Activated CD8-positive, alpha-beta memory T cell treated with anti-CD3 and anti-CD28 coated beads, Interleukin-2, amount 50 U/mL, for 24 hours (primary cell): ENCODE results near the gene ARHGEF19.
"Not testable (repeated sequence)": the region's sequence is repeated elsewhere in the genome, so short reads cannot be mapped to it uniquely, and the experiment has no call there.

Experiments
- DNase-seq: peaks from one replicate; pipeline ENCODE4 v3.0.0-alpha.2; 2020; ENCODE audit errors: extremely low read depth

The ARHGEF19 gene

GRCh38 chr1:16183179-16183578, 29.3 kb downstream of the ARHGEF19 start:
- DNase-seq = no peak

DNA sequence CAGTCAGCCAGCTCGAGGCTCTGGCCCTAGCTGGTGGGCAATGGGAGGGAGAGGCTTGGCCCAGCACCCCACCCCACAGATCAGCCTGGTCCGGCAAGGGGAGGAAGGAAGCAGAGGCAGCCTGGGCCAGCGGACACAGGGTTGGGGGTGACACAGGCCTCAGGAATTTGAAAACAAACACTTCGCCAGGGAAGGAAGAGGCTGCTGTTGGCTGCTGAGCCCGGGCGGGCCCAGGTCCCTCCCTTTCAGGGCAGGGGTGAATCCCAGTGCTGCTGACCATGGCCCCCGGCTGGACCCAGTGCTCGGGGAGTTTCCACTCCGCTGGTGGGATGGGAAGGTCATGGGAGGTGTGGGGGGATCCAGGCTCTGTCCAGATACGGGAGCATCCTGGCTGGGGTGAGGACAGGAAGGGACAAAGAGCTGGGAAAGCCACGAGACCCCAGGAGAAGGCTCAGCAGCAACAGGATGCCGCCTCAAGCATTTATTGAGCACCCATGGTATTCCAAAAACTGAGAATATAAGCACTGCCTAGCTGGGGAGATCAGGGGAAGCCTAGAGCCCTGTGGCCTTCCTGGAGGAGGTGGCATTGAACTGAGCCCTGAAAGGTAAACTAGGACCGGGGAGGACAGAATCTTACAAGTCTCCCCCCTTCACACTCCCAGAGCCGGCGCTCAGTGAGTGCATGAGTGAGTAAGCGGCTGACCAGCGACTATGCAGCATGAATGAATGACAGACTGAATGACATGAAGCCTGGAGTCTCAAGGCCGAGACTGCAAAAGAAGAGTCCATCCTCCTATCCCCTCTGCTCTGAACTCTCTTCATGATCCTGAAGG, 30.3 kb downstream of the ARHGEF19 start:
- no peak for DNase-seq

DNA sequence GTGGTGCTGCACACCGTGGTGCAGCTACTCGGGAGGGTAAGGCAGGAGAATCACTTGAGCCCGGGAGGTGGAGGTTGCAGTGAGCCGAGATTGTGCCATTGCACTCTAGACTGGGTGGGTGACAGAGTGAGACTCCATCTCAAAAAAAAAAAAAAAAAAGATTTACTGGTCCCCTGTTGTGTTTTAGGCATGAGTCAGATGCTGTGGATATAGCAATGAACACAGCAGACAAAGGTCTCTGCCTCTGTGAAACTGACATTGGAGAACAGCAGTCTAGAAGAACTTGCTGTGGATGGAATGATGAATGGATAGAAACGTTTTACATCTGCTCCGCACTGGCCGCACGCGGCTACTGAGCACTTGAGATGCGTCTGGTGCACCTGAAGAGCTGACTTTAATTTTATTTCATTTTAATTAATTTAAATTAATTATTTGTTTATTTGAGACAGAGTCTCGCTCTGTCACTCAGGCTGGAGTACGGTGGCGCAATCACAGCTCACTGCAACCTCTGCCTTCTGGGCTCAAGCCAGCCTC, 32.1 kb downstream of the ARHGEF19 start:
- no peak for DNase-seq

DNA sequence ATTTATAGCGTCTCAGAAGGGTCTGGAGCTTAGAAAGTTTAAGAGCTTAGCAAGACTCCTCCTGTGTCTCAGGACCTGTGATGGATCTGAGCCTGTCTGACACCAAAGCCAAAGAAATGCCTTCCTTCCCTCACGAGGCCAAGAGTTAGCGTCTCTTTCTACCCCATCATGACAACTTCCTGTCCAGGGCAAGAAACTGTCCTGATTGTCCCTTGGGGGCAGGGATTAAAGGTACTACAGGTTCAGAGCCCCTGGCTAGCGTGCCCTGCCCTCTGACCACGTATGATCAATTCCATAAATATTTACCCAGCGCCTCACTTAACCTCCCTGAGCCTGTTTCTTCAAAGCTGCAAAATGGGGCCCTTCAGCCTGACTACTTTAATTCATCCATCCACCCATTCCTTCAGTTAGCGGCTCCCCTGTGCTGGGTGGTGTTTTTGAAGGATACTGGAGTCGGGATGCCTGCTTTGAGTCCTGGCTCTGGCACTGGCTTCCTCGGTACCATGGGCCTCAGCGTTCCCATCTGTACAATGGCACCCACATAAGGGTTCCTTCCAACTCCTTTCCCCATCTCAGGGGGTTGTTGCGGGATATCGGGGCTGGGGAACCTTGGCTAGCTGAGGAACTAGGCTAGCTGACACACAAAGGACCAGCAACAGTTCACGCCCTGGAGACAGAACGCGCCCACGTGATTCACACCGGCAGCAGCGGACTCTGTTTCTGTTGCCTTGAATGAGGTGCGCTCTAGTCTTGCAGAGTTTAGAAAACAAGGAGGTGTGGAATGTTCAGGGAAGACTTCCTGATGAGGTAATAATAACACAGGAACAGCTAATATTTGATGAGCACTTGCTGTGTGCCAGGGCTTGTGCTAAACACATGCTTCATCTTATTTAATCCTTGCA, 33.6 kb downstream of the ARHGEF19 start:
- DNase-seq = no peak

DNA sequence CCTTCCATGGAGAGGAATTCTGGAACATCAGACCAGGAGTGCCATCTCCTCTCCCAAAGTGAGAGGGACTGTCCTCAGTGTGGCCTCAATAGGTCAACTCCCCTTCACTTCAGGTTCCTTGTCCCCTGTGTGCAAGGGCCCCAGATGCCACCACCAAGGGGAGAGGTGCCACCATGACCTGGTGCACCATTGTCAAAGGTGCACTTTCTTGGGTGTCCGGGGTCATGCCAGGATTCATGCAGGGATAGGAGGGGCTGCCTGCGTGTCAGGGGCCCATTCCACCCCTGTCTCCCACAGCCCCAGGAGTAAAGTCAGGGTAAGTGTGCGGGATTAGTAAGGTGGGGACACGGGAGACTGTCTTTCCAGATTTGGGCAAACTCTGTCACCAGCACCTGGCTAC, 35.1 kb downstream of the ARHGEF19 start:
- DNase-seq = no peak

DNA sequence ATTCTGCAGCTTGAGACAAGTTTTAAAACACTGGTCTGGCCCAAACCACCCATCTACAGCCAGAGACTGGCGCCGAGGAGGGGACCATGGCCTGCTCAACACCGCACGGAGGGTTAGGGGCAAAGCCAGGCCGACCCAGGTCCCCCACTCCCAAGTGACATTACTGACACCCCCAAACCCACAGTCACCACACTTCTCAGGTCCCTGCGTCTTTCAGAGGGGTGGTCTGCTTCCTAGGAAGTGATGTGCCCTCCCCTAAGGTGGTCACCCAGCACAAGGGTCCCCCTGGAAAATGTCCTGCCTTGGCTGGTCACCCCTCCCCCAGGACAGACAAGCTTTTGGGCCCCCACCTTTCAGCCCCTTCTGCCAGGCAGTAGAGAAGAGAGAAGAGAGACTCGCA, 35.8 kb downstream of the ARHGEF19 start:
- DNase-seq = no peak

DNA sequence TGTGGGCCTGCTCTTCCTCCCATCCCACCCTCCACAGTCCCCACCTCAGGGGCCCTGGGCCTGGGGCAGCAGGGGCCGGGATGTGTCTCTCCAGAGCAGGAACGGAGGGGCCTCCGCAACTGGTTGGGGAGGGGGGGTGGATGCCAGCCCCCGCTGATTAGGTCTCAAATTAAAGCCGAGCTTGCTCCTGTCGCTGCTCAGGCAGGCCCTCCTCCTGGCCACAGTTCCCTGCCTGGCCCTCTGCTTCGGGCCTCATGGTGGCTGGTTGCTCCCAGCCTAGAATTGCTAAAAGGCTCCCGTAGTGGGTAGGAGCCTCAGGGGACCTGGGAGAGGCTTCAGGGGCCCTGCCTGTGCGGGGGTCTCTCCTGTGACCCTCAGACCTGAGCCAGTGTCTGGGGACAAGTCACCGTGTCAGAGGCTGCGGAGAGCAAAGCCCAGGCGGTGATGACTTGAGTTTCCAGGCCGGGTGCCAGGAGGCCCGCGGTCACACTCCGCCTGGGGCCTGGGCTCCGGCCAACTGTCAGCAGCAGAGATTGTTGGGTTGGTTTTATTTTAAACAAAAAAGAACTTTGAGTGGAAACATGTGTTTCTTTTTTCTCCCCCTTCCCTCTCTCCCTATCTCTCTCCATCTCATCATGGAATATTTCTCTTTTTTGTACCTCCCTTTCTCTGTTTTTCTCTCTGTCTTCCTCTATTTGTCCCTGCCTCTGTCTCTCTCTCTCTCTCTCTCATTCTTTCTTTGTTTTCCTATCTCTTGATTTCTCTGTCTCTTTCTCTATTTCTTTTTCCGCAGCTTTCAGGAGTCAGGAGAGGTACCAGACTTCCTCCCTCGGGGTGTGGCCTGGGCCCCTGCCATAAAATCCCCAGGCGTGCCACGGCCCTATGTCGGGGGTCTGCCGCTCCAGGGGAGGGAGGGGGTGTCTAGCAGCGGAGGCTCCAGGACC, 36.6 kb downstream of the ARHGEF19 start:
- DNase-seq = no peak

DNA sequence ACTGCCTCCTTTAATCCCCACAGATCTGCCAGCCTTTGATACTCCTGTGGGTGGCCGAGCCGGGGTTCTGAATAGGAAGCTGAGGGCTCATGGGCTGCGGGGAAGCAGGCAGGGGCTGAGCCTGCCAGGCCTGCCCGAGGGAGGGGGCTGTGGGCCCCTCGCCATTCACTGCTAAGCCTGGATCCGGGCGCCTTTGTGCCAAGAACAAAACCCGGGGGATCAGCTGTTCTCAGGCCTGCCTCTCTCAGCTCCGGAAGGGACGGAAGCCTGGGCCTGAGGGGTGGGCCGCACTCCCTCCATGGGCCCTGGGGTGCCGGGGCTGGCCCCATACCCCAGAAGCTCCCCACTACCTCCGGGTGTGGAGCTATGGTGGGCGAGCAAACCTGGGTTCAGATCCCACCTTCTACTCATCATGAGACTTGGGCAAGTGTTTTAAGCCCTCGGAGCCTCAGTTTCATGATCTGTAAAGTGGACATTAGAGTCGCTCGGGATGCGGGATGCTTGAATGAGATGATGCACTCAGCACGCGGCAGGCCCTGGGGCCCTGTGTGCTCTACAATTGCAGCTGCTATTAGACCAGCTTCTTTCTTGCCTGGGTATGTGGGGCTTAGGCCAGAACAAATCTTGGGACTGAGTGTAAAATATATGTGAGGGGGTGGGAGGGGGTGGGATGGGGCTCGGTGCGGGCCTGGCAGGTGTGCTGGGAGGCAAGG, 37.4 kb downstream of the ARHGEF19 start:
- no peak for DNase-seq

DNA sequence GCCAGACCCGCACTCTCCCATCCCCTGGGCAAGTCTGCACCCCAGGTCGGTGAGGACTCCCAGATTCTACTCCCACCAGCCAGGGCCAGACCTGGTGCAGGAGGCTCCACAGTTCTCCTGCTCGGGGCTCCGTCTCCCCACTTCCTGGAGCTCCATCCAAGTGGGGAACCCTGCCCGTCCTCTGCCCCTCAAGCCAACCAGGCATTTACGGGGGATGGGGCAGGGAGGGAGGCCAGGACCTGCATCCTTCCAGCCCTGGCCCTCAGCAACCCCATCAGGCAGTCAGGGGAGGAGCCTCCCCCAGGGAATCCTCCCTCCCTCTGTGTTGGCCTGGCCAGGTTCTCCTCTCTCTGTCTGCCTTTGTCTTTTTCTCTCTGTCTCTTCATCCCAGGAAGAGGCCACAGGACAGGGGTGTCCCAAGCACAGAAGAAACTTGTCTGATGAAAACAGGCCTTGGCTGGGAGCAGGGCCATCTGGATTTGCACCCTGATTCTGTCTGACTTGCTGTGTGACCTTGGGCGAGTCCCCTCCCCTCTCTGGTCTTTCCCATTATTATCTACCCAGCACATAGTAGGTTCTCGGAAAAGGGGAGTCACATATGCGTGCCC, 38.1 kb downstream of the ARHGEF19 start:
- no peak for DNase-seq

- no peak for DNase-seq
Observed at GRCh38 chr1:16173447-16174260, 38.8 kb downstream of the ARHGEF19 start.

DNA sequence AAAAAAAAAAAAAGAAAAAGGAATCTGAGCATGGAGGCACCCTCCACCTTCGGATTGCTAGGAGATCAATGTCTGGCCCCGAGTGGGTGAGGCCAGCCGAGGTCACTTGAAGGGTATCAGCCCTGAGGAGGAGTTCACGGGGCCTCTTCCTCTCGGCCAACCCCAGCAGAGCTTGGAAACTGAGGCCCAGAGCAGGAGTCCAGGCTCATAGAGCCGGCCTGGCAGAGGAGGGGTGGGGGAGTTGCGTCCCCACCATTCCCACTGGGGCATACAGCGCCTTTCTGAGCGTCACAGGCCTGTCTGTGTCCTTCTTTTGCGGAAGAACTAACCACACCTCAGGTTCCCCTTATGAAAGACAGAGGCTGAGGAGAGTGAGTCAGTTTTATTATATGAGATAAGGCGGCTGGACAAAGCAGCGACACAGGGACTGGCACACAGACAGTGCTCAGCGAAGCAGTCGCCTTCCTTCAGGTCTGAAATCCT, 39.4 kb downstream of the ARHGEF19 start:
- DNase-seq = no peak

DNA sequence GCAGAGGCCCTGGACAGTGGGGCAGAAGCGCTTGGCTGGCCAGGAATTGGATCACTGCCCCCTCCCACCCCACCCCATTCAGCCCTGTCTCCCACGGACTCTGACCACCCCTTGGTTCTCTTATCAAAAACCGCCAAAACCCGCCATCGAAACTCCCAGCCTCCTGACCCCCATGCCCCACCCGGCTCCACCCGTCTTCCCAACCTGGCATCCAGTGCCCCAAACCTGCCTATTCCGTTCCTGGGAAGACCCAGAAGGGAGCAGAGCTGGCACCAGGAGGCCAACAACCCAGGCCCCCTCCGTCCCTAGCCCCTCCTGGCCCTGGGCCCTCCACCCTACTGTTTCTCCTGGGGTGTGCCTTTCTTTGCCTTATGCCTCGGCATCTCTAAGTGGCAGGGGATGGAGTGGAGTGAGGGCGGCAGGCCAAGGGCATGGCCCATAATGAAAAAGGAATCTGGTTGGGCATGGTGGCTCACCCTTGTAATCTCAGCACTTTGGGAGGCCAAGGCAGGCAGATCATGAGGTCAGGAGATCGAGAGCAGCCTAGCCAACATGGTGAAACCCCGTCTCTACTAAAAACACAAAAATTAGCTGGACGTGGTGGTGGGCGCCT, 40.1 kb downstream of the ARHGEF19 start:
- DNase-seq = no peak

GRCh38 chr1:16171314-16172151, 40.9 kb downstream of the ARHGEF19 start:
- DNase-seq = no peak

- no peak for DNase-seq
Observed at GRCh38 chr1:16170283-16170673, 42.2 kb downstream of the ARHGEF19 start.

DNA sequence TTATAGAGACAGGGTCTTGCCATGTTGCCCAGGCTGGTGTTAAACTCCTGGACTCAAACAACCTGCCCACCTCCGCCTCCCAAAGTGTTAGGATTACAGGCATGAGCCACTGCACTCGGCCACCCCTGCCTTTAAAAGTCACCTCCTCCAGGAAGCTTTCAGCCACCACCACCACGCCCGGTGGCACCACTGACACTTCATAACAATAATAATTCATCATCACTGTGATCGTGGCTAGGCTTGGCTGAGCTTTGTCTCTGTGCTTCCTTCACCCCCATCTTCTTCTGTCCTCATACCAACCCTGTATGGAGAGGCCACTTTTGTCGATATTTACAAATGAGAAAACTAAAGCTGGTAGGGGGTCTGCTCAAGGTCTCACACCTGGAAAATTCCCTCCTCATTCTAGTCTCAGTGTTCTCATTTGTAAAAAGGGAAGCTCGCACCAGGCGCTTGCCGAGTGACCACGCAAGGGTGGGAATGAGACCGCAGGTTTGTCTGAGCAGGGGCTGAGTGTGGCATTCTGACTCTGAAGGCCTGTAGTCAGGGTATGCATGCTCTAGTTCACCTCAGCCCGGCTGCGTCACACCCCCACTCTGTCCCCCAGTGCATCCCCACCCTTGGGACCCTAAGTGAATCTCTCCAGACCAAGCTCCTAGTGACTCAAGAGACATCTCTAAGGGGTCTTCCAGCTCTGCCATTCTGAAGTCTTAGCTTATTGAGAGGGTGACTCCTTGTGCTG, 43.7 kb downstream of the ARHGEF19 start:
- no peak for DNase-seq

GRCh38 chr1:16168144-16168495, 44.3 kb downstream of the ARHGEF19 start:
- DNase-seq = not testable (repeated sequence)
